Inflammatory macrophage (primary cell): ENCODE data around the gene CEP19.
A peak's percentile ranks its signal among the peaks of the same experiment; 100 is the strongest.
"Not testable (repeated sequence)": the region's sequence is repeated elsewhere in the genome, so short reads cannot be mapped to it uniquely, and the experiment has no call there.

Experiments
- DNase-seq, 2 donors: peaks; one replicate each; pipeline ENCODE4 v3.0.0-alpha.2; 2020 to 2022
- total RNA-seq, 18 experiments: gene quantifications; one replicate each; lab custom pipeline; 2026; ENCODE audit warnings: mixed read lengths in 6 of 18, inconsistent platforms in 2 of 18; lab: John Stamatoyannopoulos, UW

Gene CEP19, protein sequence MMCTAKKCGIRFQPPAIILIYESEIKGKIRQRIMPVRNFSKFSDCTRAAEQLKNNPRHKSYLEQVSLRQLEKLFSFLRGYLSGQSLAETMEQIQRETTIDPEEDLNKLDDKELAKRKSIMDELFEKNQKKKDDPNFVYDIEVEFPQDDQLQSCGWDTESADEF
- 0.46 to 9.1 (median 4.0) reads per million in 18 experiments for total RNA-seq

DNA sequence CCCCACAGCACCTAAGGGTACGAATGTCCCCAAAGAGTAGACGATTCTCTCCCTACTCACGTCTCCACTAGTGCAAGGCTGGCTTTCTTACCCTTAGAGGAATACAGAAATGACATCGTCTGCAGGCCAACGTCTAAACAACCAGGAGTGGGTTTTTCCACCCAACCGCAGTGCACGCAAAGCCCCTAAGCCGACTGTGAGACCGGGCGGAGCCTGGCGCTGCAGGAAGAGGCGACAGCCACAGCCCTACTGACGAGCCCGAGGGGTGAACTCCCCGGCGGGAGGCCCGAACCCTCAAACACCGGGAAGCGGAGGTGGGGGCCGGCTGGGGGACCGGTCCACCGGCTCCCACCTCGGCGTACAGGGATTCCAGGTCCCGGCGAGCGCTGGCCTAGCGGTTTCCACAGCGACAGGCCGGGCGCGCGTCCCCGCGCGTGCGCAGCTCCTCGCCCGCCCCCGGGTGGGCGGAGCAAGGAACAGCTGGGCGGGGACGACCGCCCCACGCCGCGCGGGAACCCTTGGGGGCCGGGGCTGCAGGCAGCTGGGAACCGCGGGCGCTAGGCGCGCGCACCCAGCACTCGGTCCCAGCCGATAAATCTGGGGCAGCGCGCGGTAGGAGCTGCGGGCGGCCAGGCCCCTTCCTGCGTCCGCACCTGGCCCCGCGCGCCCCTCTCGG is at the start of gene CEP19, which contains the start of gene PIGX:
TSS of gene CEP19 (minus strand) at position 413 of the 676 bp plus-strand sequence. CDS start 3,593 bp downstream, outside the sequence.
TSS of gene PIGX (plus strand) at position 540 of the 676 bp plus-strand sequence.
- DNase-seq: peak; percentile 84 to 94

DNA sequence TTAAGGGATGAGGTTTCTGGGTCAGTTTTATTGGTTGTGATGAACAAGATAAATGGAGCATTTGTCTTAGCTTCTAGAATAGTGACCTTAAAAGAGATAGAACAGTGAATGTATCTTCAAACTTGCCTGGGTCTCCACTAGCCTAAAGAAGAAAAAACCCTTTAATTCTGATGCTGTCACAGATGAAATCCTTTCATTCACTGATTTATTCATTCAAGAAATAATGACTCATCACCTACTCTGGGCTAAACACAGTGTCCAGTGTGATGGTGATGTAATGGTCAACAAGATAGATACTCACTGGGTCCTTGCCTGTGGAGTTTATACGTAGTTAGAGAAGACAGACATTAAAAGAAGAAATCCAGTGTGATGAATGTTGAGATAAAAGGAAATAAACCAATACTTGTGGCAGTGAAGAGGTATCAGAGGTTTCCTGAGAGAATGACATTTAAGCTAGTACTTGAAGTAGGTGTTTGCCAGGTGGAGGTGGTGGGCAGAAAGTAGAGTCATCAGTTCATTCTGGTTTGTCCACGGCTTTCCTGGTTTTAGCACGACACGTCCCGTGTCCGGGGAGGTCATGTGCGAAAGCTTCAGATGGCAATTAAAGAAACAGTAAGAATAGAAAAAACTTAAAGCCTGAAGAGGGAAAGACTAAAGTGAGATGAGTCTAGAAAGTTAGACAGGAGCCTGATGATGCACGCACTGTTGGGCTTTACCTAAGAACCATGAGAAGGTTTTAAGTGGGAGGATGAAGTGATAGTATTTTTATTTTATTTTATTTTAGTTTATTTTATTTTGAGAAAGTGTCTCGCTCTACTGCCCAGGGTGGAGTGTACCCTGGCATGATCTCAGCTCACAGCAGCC is 46.1 kb upstream of the CEP19 start:
- peak in 1 of 2 donors; percentile 23 for DNase-seq

GRCh38 chr3:196756732-196757131 is 44.7 kb upstream of the CEP19 start:
- no peak for DNase-seq

DNA sequence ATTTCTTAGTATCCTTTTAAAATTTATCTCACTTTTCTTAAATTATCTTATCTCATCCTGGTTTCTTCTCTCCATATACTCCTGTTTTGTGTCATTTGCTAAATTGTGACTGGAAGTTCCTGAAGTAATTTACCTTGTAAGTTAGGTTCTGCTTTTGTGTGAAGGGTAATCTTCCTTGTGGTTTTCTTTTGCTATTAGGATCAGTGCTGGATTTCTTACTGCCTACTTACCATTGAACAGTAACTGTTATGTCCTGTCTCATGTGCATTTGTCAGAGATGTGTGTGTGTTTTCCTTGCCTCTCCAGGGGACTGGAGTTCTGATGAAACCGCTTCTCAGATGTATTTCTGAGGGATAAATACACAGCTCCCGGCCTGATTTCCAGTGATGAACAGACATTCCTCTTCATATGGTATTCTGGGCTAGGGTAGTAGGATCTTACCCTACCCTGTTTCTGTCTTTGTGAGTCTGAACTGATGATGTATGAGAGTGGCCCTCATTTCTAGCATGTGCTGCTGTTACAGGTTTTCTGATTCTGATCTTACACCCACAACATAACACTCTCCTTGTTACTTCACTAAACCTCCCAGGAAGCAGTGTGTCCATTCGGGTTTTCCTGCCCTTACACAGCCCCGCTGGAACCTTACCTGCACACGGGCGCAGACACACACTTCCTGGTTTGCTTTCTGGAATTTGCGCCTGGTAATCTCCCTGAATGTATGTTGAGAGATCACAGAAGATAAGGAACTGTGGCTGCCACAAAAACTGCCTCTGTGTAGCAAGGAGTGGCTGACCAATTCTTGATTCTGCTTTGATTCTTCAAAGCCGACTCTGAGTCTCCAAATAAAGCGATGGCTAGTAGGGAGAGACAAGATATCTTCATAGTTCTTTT is 42.3 kb upstream of the CEP19 start:
- DNase-seq: no peak

DNA sequence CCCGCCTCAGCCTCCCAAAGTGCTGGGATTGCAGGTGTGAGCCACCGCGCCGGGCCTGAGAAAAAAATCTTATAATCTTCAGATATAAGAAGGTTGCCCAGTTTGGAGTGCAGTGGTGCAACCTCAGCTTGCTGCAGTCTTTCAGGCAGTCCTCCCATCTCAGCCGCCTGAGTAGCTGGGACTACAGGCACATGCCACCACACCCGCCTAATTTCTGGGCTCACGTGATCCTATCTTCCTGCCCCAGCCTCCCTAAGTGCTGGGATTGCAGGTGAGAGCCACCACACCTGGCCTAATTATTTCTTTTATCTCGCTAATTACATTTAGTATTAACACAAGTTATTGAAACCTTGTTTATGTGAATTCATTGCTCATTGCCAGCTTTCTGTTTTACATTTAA is 41.2 kb upstream of the CEP19 start:
- DNase-seq: no peak

DNA sequence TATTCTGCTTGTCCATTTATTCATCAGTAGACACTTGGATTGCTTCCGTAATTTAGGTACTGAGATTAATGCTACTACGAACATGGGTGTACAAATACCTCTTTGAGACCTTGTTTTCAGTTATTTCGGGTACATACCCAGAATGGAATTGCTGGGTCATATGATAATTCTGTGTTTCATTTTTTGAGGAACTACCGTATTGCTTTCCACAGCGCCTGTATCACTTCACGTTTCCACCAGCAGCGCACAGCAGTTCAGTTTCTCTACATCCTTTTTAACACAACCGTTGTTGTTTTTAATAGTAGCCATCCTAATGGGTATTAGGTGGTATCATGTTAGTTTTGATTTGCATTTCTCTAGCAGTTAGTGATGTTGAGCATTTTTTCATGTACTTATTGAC is 37.1 kb upstream of the CEP19 start:
- DNase-seq: peak; percentile 55 to 56

- not testable (repeated sequence) for DNase-seq
Observed at GRCh38 chr3:196743569-196743968, 31.5 kb upstream of the CEP19 start.

- DNase-seq: no peak
Observed at GRCh38 chr3:196741249-196741889, 29.3 kb upstream of the CEP19 start.

DNA sequence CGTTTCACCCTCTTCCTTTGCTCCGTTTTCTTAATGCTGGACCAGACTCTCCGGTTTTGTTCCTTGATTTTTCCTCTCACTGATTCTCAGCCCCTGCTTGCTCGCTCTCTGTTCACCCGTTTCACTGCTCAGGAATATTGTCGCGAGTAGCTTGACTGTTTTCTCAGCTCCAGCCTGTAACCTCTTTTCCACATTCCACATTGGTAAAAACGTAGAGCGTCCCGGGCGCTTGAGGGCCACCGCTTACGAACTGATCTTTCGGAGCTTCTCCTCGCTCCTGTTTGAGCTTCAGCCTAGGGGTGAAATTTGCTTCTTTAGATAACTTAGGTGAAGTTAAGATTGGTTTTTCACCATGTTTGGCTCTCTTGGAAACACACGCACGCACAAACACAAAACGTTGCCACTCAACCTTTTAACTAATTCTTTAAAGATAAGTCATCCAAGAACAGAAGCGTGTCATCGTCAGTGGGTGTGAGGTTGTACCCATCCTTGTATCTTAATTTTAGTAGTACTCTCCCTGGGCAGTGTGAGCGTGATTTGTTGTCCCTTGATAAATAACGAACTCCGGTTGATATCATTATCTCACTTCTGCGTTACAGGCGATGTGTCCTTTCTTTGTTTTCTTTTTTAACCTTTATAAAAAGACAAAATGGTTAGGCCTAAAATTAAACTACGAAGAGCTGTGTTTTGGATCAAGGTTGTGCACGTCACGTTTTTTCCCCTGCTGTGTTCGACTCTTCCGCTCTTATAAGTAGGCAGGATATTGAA is 28.6 kb upstream of the CEP19 start:
- DNase-seq: peak in 1 of 2 donors; percentile 37

DNA sequence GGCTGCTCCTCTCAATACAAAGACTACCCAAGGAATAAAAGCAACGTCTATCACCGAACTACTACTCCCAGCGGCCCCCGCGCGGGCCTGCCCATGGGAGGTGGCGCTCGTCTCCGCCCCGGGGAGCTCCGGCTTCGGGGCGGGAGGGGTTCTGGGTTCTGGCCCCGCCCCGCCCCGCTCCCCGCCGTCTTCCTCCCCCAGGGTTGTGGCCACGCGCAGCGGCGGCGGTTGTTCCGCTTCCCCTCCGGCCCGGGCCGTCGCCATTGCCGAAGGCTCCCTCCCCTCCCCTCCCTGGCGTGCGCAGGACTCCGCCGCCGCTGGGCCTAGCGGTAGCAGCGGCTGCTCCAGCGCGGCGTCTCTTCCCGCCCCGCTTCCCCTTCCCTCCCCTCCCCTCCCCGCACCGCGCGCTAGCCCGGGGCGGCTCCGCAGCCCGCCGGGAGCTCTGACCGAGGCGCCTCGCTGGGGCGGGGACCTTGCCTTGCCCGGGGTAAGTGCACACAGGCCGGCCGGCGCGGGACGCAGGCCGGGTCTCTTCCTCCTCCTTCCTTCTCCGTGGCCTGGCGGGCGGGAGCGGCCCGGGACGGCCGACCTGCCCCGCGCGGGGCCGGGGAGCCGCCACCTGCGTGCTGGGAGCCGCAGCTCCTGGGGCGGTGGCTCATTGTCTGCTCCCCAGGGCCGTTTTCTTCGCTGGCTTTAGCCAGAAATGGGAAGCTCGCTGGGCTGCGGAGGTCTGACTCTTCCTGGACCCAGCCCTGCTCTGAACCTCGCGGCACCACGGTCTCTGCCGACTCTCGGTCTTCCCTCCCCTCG is 27.8 kb upstream of the CEP19 start, which contains the start of gene PAK2:
TSS of gene PAK2 (plus strand) at position 187 of the 810 bp plus-strand sequence. CDS start 42,790 bp downstream, outside the sequence.
- peak; percentile 92 to 95 for DNase-seq

- no peak for DNase-seq
Observed at GRCh38 chr3:196737655-196738054, 25.6 kb upstream of the CEP19 start.

DNA sequence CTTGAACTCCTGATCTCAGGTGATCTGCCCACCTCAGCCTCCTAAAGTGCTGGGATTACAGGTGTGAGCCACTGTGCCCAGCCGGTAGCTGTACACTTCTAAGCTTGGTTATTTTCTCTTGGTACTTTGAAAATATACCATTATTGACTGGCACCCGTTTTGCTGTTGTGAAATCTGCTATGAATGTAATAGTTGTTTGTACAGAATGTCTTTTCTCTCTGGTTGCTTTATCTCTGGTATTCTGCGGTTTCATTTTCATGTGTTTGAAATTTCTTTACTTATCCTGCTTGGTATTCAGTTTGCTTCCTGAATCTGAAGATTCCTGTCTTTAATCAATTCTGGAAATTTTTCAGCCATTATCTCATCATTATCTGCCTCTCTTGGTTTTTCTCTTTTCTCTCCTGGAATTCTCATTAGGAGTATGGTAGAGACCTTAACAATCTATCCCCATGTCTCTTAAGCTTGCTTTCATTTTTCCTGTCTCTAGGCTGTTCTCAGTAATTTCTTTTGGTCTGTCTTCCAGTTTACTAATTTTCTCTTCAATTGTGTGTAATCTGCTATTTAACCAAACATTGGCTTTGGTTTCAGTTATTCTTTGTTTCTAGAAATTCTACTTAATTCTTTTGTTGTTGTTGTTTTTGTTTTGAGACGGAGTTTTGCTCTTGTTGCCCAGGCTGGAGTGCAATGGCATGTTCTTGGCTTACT is 24.8 kb upstream of the CEP19 start:
- DNase-seq: no peak

- no peak for DNase-seq
Observed at GRCh38 chr3:196735751-196736150, 23.7 kb upstream of the CEP19 start.

- no peak for DNase-seq
Observed at GRCh38 chr3:196726788-196727675, 15.0 kb upstream of the CEP19 start.

GRCh38 chr3:196721097-196721496 is 9.0 kb upstream of the CEP19 start:
- no peak for DNase-seq

DNA sequence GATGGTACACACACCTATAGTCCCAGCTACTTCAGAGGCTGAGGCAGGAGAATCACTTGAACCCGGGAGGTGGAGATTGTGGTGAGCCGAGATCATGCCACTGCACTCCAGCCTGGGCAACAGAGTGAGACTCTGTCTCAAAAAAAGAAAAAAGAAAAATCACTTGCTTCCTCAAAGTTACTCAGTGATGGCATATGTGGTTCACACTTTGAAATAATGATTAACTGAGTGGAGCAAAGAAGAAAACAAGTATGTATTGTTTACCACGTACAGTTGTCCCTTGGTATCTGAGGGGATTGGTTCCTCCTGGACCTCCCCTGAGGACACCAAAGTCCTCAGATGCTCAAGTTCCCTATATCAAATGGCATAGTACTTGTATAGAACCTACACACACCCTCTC is 5.1 kb upstream of the CEP19 start:
- DNase-seq: not testable (repeated sequence)

GRCh38 chr3:196712514-196713413 is 714 bp upstream of the CEP19 start:
- peak; percentile 45 to 65 for DNase-seq
